ENCODE measurements around the gene ENTPD1.

The ENTPD1 gene

GRCh38 chr10:95830044-95830443, 74.1 kb downstream of the ENTPD1 start:
- no peak for DNase-seq

- DNase-seq = no peak
Measured at GRCh38 chr10:95831076-95831475, 75.1 kb downstream of the ENTPD1 start.

DNA sequence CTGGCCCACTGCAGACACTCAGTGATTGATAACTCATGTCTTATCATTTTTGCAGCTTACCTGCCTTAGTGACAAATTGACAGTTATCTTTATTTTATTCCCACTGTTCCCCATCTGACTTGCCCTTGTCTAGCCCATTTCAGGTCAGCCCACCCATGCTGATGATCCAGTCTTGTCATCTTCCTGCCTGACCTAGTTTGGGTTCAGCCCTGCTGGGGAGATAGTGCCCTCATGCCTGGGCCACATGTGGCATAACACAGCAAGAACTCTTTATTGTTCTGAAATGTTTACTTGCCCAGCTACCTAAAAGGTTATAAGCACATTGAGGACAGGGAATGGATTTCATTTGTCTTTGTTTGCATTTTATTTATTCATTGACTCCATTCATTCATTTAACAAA, 75.6 kb downstream of the ENTPD1 start:
- DNase-seq = no peak

DNA sequence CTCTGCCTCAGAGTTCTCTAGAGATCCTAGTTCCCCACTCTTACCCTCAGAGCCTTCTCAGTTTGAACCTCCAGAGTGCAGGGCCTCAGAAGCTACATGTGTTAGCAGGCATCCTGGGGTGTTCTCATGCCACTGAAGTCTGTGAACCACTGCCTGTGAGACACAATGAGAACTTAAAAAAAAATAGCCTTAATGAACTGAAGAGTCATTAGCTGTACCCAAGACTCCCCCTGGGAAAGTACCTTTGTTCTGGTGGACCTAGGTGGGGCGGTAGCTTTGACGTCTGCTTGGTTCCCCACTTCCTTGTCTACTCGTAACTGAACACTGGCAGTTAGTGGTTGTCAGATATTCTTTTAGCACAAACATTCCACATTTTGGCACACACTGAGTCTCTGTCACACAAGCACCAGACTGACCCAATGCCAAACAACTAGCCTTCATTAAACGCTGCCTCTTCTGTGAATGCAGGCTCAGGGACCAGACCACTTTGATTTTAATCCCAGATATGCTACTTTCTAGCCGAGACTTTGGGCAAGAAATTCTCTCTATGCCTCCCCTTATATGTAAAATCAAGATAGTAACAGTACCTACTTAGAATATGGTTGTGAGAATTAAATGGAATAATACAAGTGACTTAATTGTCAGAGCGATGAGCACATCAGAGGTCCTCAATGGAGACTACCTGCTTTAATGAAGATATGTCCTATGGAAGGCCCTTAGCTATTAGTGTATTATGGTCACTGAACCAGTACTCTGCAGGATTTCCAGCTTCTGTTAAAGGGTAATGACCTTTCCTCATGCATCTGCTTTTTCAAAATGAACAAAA, 76.5 kb downstream of the ENTPD1 start:
- DNase-seq = no peak

- DNase-seq = no peak
Measured at GRCh38 chr10:95833042-95833610, 77.2 kb downstream of the ENTPD1 start.

DNA sequence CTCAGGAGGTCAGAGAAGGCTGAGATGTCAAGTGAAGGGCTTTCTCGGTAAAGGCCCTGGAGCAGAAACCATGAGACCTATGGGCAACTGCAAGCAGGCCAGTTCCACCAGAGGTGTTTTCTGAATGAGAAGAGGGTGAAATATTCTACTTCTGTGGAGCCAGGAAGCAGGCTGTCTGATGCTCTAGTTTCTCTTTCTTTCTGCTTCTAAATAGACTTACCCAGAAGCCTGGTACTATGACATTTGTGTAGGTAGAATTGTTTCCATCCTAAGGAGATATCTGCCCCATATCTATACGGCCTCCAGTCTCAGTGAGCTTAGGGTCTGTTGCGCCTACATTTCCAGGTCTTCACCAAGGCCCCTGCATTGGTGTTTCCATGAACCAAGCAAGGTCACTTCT, 78.4 kb downstream of the ENTPD1 start:
- no peak for DNase-seq

GRCh38 chr10:95835149-95835860, 79.3 kb downstream of the ENTPD1 start:
- DNase-seq = no peak

- DNase-seq = no peak
Measured at GRCh38 chr10:95835911-95836310, 79.9 kb downstream of the ENTPD1 start.

DNA sequence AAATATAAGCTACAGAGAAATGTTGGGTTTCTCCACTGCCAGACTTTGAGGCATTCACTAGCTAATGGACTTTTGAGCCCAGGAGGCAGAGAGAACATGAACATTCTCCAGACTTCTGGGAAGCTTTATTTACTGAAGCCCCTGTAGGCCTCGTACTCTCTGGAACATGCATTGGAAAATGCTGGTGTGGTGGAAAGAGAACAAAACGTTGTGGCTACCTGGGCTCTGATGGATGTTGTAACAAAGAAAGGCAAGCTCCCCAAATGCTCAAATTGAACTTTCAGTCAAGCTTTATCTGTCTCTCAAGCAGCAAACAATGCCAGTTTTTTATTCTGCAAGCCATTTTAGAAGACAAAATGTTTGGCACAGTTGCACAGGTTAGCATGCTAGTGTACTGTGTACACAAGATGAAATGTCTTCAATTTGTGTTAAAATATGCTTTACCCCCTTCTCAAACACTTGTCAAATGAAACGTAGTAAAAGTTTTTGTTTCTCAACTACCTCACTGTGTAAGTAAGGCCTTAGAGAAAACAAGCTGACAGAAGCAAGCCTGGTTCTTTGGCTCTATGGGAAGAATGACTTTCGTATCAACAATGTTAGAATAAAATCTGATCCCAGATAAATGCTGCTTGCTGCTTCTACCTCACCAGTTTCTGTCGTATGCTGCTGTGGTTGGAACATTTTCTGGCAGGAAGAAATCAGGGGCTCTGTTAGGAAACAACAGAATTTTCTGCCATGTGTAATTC, 80.8 kb downstream of the ENTPD1 start:
- DNase-seq = no peak

- DNase-seq = no peak
Measured at GRCh38 chr10:95837356-95837776, 81.4 kb downstream of the ENTPD1 start.

- DNase-seq = no peak
Measured at GRCh38 chr10:95837783-95838182, 81.8 kb downstream of the ENTPD1 start.

DNA sequence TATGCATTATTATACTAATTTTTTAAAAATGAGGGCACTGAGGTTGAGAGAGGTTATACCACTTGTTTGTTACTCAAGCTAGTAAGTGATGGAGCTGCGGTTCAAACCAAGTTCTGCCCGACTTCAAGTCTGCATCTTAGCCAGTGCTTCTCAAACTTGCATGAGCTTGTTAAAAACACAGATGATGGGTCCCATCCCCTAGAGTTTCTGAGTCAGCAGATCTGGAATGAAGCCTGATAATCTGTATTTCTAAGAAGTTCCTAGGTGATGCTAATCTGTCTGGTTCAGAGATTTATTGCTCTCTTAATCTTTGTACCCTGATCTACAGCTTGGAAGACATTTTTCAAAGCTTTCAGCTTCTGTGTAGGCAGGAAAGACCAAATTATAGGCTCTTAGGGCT, 84.2 kb downstream of the ENTPD1 start:
- no peak for DNase-seq

- DNase-seq = no peak
Measured at GRCh38 chr10:95840681-95841080, 84.7 kb downstream of the ENTPD1 start.

DNA sequence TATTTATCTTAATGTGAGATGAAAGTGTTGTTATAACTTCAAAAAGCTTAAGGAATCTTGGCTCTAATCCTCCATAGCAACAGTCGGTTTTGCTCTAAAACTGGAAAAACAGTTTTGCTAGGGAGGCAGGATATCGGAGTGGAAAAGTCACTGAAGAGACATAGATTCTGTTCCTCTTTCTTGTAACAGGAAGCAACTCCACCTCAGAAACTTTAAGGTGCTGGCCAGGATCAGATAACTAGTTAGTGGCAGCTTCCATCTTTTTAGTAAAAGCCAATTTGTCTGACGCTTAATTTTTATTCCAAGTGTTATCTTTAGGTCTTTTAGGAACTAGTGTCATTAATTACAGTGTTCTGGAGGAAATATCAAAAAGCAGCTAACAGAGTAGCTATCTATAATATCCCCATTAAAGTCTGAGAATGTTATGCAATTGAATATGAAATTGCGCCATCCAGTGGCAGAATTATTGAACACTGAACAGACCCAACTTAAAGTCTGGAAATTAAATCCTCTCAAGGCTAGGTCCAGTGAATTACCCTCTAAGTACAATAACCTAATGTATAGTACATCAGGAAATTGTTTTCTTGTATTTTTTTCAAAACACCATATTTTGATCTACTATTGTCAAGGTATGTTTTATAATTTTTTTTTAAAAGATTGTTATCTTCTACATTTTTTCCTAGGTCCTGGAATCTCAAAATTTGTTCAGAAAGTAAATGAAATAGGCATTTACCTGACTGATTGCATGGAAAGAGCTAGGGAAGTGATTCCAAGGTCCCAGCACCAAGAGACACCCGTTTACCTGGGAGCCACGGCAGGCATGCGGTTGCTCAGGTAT, 85.9 kb downstream of the ENTPD1 start:
- peak; percentile 37 for DNase-seq

DNA sequence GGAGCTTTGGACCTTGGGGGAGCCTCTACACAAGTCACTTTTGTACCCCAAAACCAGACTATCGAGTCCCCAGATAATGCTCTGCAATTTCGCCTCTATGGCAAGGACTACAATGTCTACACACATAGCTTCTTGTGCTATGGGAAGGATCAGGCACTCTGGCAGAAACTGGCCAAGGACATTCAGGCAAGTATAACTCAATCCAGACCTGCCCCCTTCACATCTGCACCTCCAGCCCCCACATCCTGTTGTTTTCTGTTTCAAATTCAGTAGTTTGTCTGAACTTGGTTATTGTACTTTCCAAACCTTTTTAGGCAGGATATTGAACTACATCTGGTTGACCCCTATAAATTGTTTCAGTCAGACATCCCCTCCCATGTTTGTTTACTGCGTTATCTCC, 89.4 kb downstream of the ENTPD1 start:
- no peak for DNase-seq

GRCh38 chr10:95847007-95847406, 91.0 kb downstream of the ENTPD1 start:
- no peak for DNase-seq

DNA sequence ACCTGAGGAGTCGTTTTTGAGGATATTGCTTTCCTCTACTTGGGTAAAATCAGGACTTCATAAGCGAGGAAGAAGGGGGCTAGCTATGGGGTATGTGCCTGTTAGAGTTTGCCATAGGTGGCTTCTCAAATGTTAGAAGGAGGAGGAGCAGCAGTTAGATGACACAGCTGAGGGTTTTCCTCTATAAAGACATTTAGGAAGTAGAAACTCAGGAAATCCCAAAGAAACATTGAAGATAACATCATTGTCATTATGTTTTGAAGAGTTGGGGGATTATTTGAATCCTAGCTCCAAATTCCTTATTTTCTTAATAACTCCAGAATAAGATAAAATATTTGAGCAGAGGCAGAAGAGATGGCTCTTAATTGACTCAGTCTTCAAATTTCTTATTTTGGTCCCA, 92.9 kb downstream of the ENTPD1 start:
- DNase-seq = no peak

DNA sequence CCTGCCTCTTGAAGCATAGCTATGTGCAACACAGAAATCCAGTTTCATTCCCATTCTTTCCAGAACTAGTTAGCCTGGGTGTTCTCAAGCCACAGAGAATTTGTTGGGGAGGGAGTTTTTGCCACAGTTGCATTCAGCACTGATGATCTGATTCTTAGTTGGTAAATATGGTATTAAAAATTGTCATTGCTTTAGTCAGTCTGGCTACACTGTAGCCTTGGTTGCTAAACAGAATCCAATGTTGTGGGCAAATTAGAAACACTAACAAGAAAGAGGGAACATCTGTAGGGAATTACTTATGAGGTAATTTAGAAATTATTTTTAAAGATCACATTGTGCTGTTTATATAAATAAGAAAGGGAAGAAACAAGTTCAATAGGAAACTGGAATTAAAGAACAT, 94.8 kb downstream of the ENTPD1 start:
- DNase-seq = no peak

- no peak for DNase-seq
Measured at GRCh38 chr10:95860166-95860940, 104.4 kb downstream of the ENTPD1 start.

DNA sequence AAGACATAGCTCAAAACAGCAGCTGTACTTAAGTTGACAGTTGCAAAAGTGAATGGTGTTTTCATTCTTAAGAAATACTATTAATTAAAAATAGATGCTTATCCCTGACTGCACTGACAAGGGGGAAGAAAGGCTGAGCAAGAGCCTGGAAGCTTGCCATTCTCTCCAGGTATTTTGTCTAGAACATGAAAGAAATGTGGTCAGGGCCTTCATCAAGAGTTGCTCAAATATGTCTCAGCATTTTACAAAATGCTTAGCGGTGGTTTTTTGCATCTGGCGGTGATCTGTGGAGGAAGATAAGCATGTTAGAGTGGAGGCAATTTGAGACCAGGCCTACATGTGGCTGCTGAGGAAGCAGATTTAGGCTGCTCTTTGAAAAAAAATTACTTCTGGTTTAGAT, 105.4 kb downstream of the ENTPD1 start:
- no peak for DNase-seq

All from right kidney (tissue), 1 donor.